ENCODE results near the gene ADGRV1.

DNA sequence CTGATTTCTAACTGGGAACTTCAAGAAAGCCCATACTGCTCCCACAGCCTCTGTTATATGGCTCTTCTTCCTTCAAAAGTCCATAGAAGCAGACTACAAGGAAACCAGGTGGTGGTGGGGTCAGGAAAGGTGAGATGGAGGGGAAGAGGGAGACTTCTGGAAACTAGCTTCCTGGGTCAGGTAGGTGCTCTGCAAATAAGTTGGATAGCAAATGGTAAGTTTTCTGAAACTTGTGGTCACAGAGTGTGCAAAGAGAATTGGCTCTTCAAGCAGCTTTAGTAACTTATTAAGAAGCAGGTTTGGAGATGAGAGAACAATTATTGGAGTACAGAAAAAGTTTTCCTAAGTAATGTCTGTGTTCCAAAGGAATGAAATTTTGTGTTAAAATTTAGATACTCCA, 316.9 kb downstream of the ADGRV1 start:
- TF ChIP-seq, protein P1, sequence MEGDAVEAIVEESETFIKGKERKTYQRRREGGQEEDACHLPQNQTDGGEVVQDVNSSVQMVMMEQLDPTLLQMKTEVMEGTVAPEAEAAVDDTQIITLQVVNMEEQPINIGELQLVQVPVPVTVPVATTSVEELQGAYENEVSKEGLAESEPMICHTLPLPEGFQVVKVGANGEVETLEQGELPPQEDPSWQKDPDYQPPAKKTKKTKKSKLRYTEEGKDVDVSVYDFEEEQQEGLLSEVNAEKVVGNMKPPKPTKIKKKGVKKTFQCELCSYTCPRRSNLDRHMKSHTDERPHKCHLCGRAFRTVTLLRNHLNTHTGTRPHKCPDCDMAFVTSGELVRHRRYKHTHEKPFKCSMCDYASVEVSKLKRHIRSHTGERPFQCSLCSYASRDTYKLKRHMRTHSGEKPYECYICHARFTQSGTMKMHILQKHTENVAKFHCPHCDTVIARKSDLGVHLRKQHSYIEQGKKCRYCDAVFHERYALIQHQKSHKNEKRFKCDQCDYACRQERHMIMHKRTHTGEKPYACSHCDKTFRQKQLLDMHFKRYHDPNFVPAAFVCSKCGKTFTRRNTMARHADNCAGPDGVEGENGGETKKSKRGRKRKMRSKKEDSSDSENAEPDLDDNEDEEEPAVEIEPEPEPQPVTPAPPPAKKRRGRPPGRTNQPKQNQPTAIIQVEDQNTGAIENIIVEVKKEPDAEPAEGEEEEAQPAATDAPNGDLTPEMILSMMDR (IDR thresholded peaks at IDR 0.05), result no peak
- TF ChIP-seq POLR2A (IDR thresholded peaks at IDR 0.05; ENCODE audit: low read length), result no peak
- TF ChIP-seq CBX2 (IDR thresholded peaks at IDR 0.05; ENCODE audit: borderline replicate concordance, low read depth), result no peak
- no peak for TF ChIP-seq FOSL2 (IDR thresholded peaks at IDR 0.05)
- no peak for TF ChIP-seq FOSL2 (CRISPR knock-in tag; IDR thresholded peaks at IDR 0.05)
- no peak for TF ChIP-seq NR3C1 (IDR thresholded peaks at IDR 0.05)
- TF ChIP-seq RCOR1 (IDR thresholded peaks at IDR 0.05; ENCODE audit: low read depth, low read length), result no peak
- no peak for TF ChIP-seq PHF8 (IDR thresholded peaks at IDR 0.05; ENCODE audit: borderline replicate concordance, low read depth)
- TF ChIP-seq, protein P2, sequence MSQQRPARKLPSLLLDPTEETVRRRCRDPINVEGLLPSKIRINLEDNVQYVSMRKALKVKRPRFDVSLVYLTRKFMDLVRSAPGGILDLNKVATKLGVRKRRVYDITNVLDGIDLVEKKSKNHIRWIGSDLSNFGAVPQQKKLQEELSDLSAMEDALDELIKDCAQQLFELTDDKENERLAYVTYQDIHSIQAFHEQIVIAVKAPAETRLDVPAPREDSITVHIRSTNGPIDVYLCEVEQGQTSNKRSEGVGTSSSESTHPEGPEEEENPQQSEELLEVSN (IDR thresholded peaks at IDR 0.05; ENCODE audit: borderline replicate concordance, low read depth), result no peak
- TF ChIP-seq, protein P3, sequence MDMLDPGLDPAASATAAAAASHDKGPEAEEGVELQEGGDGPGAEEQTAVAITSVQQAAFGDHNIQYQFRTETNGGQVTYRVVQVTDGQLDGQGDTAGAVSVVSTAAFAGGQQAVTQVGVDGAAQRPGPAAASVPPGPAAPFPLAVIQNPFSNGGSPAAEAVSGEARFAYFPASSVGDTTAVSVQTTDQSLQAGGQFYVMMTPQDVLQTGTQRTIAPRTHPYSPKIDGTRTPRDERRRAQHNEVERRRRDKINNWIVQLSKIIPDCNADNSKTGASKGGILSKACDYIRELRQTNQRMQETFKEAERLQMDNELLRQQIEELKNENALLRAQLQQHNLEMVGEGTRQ (IDR thresholded peaks at IDR 0.05), result no peak
- TF ChIP-seq, protein P4, sequence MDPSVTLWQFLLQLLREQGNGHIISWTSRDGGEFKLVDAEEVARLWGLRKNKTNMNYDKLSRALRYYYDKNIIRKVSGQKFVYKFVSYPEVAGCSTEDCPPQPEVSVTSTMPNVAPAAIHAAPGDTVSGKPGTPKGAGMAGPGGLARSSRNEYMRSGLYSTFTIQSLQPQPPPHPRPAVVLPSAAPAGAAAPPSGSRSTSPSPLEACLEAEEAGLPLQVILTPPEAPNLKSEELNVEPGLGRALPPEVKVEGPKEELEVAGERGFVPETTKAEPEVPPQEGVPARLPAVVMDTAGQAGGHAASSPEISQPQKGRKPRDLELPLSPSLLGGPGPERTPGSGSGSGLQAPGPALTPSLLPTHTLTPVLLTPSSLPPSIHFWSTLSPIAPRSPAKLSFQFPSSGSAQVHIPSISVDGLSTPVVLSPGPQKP (IDR thresholded peaks at IDR 0.05; ENCODE audit: low read depth, low read length), result no peak
- no peak for TF ChIP-seq BHLHE40 (IDR thresholded peaks at IDR 0.05; ENCODE audit: low read depth, low read length)
- TF ChIP-seq CHD4 (IDR thresholded peaks at IDR 0.05; ENCODE audit: borderline replicate concordance), result no peak
